ENCODE data around the gene TOPBP1. TPM values are rescaled to one million over a fixed set of nuclear protein-coding genes. Genes with fewer than 3 reads are reported as not detected.

TOPBP1 gene
- total and polyA plus RNA-seq, 9 of the 15 experiments (the other 6 are each of a cell fraction or from before 2014, with no cell fraction given) = 16.6 to 77.6 (median 58.2) TPM

DNA sequence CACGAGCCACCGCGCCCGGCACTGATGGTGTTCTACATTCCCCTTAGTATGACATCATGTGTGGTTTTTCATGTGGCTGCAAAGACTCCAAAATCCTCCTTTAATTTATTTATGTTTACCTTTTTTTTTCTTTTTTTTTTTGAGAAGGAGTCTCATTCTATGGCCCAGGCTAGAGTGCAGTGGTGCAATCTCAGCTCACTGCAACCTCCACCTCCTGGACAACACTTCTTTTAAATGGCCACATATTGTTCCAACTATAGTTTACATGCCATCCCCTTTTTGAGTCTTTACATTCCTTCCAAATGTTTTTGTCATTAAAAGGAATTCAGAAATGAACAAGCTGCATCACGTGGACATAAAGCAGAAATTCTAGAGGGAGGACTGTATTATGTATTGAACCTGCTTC, 98.6 kb downstream of the TOPBP1 start:
- no peak overlapping the region for H3K4me3 ChIP-seq
- no peaks in the 10 kb centered on the region for H3K9me1 ChIP-seq (ENCODE audit: control insufficient read depth, insufficient read depth, low read length)
- CTCF ChIA-PET (ENCODE audit: low intra/inter-chr PET ratio) = no interaction called here
- BruUV-seq (replicated peaks) = no TSS peak
- POLR2A ChIA-PET = interaction anchor here (1.1 kb wide), 1 partner anchor 10 kb away, joined by 10 read pairs; the partner anchor contains the start of gene CDV3
- H3K36me3 ChIP-seq (ENCODE audit: control insufficient read depth, insufficient read depth, low read length) = no peaks in the 10 kb centered on the region
- WGBS (ENCODE audit: insufficient coverage, low coverage, missing lambda C conversion rate) = 0% methylated on average over 5 of the region's 5 CpGs
- H3K27ac ChIP-seq (ENCODE audit: extremely low read depth, low read depth, low read length) = no peak overlapping the region
- no peaks in the 10 kb centered on the region for H3K79me2 ChIP-seq (ENCODE audit: control insufficient read depth, insufficient read depth, low read length)
- H3K4me2 ChIP-seq (ENCODE audit: insufficient read depth, low read length) = no peak overlapping the region
- H2AFZ ChIP-seq (ENCODE audit: low read depth, low read length) = no peak overlapping the region
- H3K9ac ChIP-seq (ENCODE audit: insufficient read depth in 1 of 2, low read depth in 2 of 2, low read length in 2 of 2) = no peak overlapping the region
- DNase-seq (ENCODE audit: extremely low read depth in 1 of 4, low spot score in 3 of 4) (no peak), FAIRE-seq (no peak), ATAC-seq (no peak)
- peaks cover 0 to 5% of the 10 kb centered on the region in 2 experiments; a peak in 2 of 5 replicates for H3K27me3 ChIP-seq (ENCODE audit: control insufficient read depth in 2 of 2, insufficient read depth in 2 of 2, low read length in 2 of 2)
- intact Hi-C loops (cut with micrococcal nuclease) = no loop called here
- in situ Hi-C loops (cut with MboI) = no loop called here
- no peaks in the 10 kb centered on the region; a peak in 1 of 5 replicates for H3K4me1 ChIP-seq (replicated peaks in 1 of 2; ENCODE audit: control insufficient read depth in 2 of 2, insufficient read depth in 2 of 2, low read length in 2 of 2)
- no peaks in the 10 kb centered on the region for H4K20me1 ChIP-seq (replicated peaks; ENCODE audit: control insufficient read depth, insufficient read depth, low read length)
- no peaks in the 10 kb centered on the region for H3K9me3 ChIP-seq (replicated peaks; ENCODE audit: control insufficient read depth, insufficient read depth, low read depth, low read length)
- no peak for TF ChIP-seq SMARCC2 (IDR thresholded peaks at IDR 0.05; ENCODE audit: low read depth)
- no peak for TF ChIP-seq SRSF3 (IDR thresholded peaks at IDR 0.05; ENCODE audit: insufficient read depth, low read length)
- TF ChIP-seq, protein P1, sequence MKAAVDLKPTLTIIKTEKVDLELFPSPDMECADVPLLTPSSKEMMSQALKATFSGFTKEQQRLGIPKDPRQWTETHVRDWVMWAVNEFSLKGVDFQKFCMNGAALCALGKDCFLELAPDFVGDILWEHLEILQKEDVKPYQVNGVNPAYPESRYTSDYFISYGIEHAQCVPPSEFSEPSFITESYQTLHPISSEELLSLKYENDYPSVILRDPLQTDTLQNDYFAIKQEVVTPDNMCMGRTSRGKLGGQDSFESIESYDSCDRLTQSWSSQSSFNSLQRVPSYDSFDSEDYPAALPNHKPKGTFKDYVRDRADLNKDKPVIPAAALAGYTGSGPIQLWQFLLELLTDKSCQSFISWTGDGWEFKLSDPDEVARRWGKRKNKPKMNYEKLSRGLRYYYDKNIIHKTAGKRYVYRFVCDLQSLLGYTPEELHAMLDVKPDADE (conservative IDR thresholded peaks at IDR 0.05; ENCODE audit: control insufficient read depth, low read depth, low read length) = no peak
- no peak for TF ChIP-seq ZNF780A (CRISPR knock-in tag; IDR thresholded peaks at IDR 0.05)
- no peak for TF ChIP-seq SNIP1 (IDR thresholded peaks at IDR 0.05; ENCODE audit: low read depth)
- TF ChIP-seq ATF7 (IDR thresholded peaks at IDR 0.05) = no peak
- TF ChIP-seq HDAC6 (IDR thresholded peaks at IDR 0.05; ENCODE audit: low read depth, low read length) = no peak
- TF ChIP-seq RBM25 (IDR thresholded peaks at IDR 0.05; ENCODE audit: low read depth, low read length, severe bottlenecking) = no peak
- no peak for TF ChIP-seq NR1H2 (CRISPR knock-in tag; IDR thresholded peaks at IDR 0.05)
- no peak for TF ChIP-seq KAT8 (IDR thresholded peaks at IDR 0.05; ENCODE audit: low read depth)
- no peak for TF ChIP-seq ARID2 (IDR thresholded peaks at IDR 0.05)
- TF ChIP-seq NFXL1 (CRISPR knock-in tag; IDR thresholded peaks at IDR 0.05) = no peak
- TF ChIP-seq ZZZ3 (IDR thresholded peaks at IDR 0.05) = no peak
- TF ChIP-seq ZNF561 (CRISPR knock-in tag; conservative IDR thresholded peaks at IDR 0.05) = no peak
- TF ChIP-seq, protein P2, sequence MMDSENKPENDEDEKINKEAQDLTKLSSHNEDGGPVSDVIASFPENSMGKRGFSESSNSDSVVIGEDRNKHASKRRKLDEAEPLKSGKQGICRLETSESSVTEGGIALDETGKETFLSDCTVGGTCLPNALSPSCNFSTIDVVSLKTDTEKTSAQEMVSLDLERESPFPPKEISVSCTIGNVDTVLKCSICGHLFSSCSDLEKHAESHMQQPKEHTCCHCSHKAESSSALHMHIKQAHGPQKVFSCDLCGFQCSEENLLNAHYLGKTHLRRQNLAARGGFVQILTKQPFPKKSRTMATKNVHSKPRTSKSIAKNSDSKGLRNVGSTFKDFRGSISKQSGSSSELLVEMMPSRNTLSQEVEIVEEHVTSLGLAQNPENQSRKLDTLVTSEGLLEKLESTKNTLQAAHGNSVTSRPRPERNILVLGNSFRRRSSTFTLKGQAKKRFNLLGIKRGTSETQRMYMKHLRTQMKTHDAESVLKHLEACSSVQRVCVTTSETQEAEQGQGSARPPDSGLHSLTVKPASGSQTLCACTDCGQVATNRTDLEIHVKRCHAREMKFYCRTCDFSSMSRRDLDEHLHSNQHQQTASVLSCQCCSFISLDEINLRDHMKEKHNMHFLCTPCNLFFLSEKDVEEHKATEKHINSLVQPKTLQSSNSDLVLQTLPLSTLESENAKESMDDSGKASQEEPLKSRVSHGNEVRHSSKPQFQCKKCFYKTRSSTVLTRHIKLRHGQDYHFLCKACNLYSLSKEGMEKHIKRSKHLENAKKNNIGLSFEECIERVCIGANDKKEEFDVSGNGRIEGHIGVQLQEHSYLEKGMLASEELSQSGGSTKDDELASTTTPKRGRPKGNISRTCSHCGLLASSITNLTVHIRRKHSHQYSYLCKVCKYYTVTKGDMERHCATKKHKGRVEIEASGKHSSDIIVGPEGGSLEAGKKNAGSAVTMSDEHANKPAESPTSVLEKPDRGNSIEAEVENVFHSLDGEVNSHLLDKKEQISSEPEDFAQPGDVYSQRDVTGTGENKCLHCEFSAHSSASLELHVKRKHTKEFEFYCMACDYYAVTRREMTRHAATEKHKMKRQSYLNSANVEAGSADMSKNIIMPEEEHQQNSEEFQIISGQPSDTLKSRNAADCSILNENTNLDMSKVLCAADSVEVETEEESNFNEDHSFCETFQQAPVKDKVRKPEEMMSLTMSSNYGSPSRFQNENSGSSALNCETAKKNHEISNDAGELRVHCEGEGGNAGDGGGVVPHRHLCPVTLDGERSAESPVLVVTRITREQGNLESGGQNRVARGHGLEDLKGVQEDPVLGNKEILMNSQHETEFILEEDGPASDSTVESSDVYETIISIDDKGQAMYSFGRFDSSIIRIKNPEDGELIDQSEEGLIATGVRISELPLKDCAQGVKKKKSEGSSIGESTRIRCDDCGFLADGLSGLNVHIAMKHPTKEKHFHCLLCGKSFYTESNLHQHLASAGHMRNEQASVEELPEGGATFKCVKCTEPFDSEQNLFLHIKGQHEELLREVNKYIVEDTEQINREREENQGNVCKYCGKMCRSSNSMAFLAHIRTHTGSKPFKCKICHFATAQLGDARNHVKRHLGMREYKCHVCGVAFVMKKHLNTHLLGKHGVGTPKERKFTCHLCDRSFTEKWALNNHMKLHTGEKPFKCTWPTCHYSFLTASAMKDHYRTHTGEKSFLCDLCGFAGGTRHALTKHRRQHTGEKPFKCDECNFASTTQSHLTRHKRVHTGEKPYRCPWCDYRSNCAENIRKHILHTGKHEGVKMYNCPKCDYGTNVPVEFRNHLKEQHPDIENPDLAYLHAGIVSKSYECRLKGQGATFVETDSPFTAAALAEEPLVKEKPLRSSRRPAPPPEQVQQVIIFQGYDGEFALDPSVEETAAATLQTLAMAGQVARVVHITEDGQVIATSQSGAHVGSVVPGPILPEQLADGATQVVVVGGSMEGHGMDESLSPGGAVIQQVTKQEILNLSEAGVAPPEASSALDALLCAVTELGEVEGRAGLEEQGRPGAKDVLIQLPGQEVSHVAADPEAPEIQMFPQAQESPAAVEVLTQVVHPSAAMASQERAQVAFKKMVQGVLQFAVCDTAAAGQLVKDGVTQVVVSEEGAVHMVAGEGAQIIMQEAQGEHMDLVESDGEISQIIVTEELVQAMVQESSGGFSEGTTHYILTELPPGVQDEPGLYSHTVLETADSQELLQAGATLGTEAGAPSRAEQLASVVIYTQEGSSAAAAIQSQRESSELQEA (IDR thresholded peaks at IDR 0.05; ENCODE audit: low read depth) = no peak
- TF ChIP-seq U2AF2 (optimal IDR thresholded peaks at IDR 0.05; ENCODE audit: low read depth, low read length) = no peak
- TF ChIP-seq ZC3H8 (IDR thresholded peaks at IDR 0.05) = no peak
